Measurements from ENCODE around the gene HEATR9.

Gene HEATR9

DNA sequence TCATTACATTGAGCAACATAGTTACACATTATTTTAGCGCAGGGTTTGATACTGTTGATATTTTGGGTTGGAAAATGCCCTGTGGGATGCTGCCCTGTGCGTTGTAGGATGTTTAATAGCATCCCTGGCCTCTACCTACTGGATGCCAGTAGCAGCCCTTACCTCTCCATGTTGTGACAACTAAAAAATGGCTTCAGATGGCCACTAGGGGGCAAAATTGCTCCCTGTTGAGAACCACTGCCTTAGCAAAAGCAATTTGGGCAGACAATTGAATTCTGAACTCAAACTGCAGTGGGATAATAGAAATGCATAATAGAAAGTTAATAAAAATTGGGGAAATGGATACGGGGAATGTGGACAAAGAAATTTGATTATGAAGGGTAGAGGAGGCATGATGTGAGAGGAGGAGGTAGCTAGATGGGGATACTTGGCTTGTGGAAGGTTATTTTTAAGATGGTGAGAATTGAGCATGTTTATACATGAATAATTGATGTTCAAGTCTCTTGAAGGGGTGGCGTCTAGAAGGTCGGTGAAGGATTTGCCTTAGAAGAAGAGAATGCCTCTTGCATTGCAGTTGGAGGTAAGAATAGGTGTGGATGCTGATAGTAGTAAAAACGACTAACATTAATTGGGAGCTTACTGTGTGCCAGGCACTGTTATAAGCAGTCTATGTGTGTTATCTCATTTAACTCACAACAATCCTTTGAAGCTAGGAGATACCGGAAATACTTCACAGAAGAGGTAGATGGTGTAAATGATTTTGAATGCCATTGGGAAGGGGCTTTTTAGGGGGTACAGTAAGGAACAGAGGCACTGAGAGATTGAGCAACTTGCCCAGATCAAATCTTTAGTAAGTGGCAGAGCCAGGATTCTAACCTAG lies 19.0 kb downstream of the HEATR9 start:
- peaks cover 56% of the 10 kb centered on the region for H3K36me3 ChIP-seq (ENCODE audit: control insufficient read depth, insufficient read depth, low read length)
- H3K4me1 ChIP-seq (ENCODE audit: control insufficient read depth, insufficient read depth, low read length): no peaks in the 10 kb centered on the region
- no peaks in the 10 kb centered on the region for H3K9me3 ChIP-seq (ENCODE audit: control insufficient read depth, insufficient read depth, low read length)
- no peak overlapping the region for H3K4me3 ChIP-seq (ENCODE audit: low read depth, low read length)
- H3K27me3 ChIP-seq (ENCODE audit: control insufficient read depth, insufficient read depth, low read length): no peaks in the 10 kb centered on the region
- no peak overlapping the region for H3K9ac ChIP-seq (ENCODE audit: low read depth, low read length)
- H3K27ac ChIP-seq (ENCODE audit: low read depth, low read length): no peak overlapping the region

DNA sequence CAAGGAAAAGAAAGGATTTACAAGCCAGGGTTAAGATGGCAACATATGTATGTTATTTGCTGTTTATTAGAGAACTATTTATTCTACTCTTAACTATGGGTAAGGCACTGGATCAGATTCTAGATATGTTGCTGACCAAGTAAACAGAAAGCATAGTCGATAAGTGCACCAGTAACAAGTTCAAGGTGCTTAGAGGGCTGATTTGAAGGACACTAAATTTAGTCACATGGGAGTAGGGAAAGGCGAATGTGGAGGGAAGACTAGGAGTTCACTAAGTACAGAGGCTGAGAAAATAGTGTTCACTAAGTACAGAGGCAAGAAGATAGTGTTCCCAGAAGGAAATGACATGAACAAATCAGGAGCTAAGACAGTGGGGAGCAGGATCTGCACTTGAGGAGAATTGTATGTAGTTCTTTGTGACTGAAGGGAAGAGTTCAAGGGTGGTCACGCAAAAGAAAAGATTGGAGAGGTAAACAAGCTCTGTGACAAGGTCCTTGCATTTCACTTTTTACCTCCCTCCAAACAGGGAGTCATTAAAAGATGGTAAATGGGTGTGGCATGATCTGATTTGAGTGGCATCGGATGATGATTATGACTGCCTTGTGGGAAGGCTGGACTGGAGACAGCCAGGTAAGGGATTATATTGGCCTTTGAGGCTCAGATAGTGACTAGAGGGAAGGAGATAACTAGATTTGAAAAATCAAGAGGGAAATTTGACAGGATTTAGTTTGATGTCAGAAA lies 20.9 kb downstream of the HEATR9 start:
- H3K36me3 ChIP-seq (ENCODE audit: control insufficient read depth, insufficient read depth, low read length): peaks cover 71% of the 10 kb centered on the region

DNA sequence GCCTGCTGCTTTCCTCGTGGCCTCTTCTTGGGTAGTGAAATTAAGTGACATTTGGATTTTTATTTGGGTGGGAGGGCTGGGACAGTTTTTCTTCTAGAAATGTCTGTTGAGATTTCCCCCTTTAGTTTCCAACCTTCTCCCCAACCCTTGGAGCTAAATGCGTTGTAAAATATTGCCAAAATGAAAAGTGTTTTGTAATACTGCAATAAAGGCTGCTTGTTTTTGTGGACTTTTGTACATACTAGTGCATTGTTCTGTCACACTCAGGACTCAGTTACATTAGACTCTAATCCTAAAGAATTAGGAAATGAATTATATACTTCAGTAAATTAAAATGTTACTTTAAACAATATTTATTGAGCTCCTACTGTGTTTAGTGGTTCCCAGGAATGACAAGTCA lies 21.7 kb downstream of the HEATR9 start:
- Histone ChIP-seq H3K4me1 (ENCODE audit: control insufficient read depth, insufficient read depth, low read length) (no peaks in the 10 kb centered on the region), H3K27ac (ENCODE audit: low read depth, low read length) (no peak overlapping the region), H3K4me3 (ENCODE audit: low read depth, low read length) (no peak overlapping the region), H3K9ac (ENCODE audit: low read depth, low read length) (no peak overlapping the region), H3K36me3 (ENCODE audit: control insufficient read depth, insufficient read depth, low read length) (peaks cover 74% of the 10 kb centered on the region), H3K27me3 (ENCODE audit: control insufficient read depth, insufficient read depth, low read length) (no peaks in the 10 kb centered on the region), H3K9me3 (ENCODE audit: control insufficient read depth, insufficient read depth, low read length) (no peaks in the 10 kb centered on the region)

More for the DNA sequence above, 20.9 kb downstream of the HEATR9 start:
- Histone ChIP-seq H3K27ac (ENCODE audit: low read depth, low read length) (no peak overlapping the region), H3K27me3 (ENCODE audit: control insufficient read depth, insufficient read depth, low read length) (no peaks in the 10 kb centered on the region), H3K4me1 (ENCODE audit: control insufficient read depth, insufficient read depth, low read length) (no peaks in the 10 kb centered on the region), H3K9ac (ENCODE audit: low read depth, low read length) (no peak overlapping the region), H3K9me3 (ENCODE audit: control insufficient read depth, insufficient read depth, low read length) (no peaks in the 10 kb centered on the region), H3K4me3 (ENCODE audit: low read depth, low read length) (no peak overlapping the region)

DNA sequence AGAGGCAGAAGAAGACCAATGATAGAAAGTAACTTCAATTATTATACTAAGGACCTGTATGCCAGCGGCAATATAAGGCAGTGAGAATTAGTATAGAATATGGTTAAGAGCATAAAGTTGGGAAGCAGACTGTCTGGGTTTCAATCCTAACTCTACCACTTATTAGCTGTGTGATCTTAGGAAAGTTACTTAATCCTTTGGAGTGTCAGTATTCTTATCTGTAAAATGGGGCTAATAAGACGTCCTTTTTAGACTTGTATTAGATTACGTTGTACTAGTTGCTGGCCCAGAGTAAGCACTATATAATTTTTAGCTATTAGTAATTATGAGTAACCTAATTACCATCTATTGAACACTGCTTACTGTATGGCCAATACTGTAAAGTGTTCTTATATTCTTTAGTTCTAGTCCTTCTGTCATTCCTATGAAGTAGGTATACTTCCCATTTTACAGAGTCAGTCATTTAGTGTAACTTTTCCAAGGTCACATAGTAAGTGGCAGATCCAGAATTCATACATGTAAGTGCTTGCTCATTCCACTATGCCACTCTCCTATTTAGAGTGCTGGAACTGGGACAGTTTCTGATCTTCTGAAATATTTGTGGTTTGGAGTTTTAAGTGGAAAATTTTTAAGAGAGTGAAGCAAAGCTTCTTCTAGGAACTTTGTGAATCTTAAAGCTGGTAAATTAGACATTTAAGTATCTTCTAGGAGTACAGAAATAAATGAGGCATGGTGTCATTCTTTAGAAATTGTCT lies 22.5 kb downstream of the HEATR9 start:
- Histone ChIP-seq H3K9me3 (ENCODE audit: control insufficient read depth, insufficient read depth, low read length) (no peaks in the 10 kb centered on the region), H3K27ac (ENCODE audit: low read depth, low read length) (no peak overlapping the region), H3K27me3 (ENCODE audit: control insufficient read depth, insufficient read depth, low read length) (no peaks in the 10 kb centered on the region), H3K9ac (ENCODE audit: low read depth, low read length) (no peak overlapping the region), H3K36me3 (ENCODE audit: control insufficient read depth, insufficient read depth, low read length) (peaks cover 82% of the 10 kb centered on the region), H3K4me1 (ENCODE audit: control insufficient read depth, insufficient read depth, low read length) (no peaks in the 10 kb centered on the region), H3K4me3 (ENCODE audit: low read depth, low read length) (no peak overlapping the region)

DNA sequence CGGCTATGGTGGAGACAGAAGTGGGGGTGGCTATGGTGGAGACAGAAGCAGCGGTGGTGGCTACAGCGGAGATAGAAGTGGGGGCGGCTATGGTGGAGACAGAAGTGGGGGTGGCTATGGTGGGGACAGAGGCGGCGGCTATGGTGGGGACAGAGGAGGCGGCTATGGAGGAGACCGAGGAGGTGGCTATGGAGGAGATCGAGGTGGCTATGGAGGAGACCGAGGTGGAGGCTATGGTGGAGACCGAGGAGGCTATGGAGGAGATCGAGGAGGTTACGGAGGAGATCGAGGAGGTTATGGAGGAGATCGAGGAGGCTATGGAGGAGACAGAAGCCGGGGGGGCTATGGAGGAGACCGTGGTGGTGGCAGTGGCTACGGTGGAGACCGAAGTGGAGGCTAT lies 24.1 kb downstream of the HEATR9 start:
- no peak overlapping the region for H3K4me3 ChIP-seq (ENCODE audit: low read depth, low read length)
- no peak overlapping the region for H3K9ac ChIP-seq (ENCODE audit: low read depth, low read length)
- H3K9me3 ChIP-seq (ENCODE audit: control insufficient read depth, insufficient read depth, low read length): no peaks in the 10 kb centered on the region
- peaks cover 91% of the 10 kb centered on the region for H3K36me3 ChIP-seq (ENCODE audit: control insufficient read depth, insufficient read depth, low read length)
- no peaks in the 10 kb centered on the region for H3K4me1 ChIP-seq (ENCODE audit: control insufficient read depth, insufficient read depth, low read length)
- no peak overlapping the region for H3K27ac ChIP-seq (ENCODE audit: low read depth, low read length)
- H3K27me3 ChIP-seq (ENCODE audit: control insufficient read depth, insufficient read depth, low read length): no peaks in the 10 kb centered on the region

DNA sequence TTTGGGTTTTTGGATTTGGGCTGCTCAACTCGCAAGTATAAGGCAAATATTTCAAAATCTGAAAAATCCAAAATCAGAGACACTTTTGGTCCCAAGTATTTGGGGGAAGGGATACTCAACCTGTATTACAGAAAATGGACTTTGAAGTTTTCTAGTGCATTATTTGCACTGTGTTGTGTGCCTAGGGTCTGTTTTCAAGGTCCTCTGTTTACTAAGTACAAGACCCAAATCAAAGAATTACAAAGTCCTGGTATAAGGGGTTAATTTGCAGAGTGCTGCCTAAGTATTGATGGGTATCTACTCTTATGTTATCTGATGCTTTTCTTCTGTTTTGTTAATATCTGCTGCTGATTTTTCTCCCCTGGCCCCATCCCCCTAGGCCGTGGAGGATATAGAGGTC lies 25.0 kb downstream of the HEATR9 start:
- H3K36me3 ChIP-seq (ENCODE audit: control insufficient read depth, insufficient read depth, low read length): peaks cover 98% of the 10 kb centered on the region
- H3K9ac ChIP-seq (ENCODE audit: low read depth, low read length): no peak overlapping the region
- no peaks in the 10 kb centered on the region for H3K27me3 ChIP-seq (ENCODE audit: control insufficient read depth, insufficient read depth, low read length)
- H3K4me3 ChIP-seq (ENCODE audit: low read depth, low read length): no peak overlapping the region
- H3K27ac ChIP-seq (ENCODE audit: low read depth, low read length): no peak overlapping the region
- no peaks in the 10 kb centered on the region for H3K9me3 ChIP-seq (ENCODE audit: control insufficient read depth, insufficient read depth, low read length)
- H3K4me1 ChIP-seq (ENCODE audit: control insufficient read depth, insufficient read depth, low read length): no peaks in the 10 kb centered on the region

DNA sequence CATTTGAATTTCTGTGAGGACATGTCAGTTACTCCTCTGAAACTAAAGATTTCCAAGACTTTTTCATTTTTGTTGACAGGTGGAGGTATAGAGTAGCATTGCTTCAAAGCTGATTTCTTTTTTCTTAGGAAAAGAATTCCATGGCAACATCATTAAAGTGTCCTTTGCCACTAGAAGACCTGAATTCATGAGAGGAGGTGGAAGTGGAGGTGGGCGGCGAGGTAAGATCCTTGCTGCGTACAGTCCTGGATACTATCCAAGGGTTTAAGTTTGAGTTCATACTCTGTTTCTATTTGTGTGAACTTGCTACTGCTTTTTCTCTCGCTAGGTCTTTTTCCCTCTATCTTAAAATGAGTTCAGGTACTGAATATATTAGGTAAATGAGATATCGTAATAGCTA lies 26.5 kb downstream of the HEATR9 start:
- Histone ChIP-seq H3K9ac (ENCODE audit: low read depth, low read length) (no peak overlapping the region), H3K9me3 (ENCODE audit: control insufficient read depth, insufficient read depth, low read length) (no peaks in the 10 kb centered on the region), H3K36me3 (ENCODE audit: control insufficient read depth, insufficient read depth, low read length) (peaks cover 98% of the 10 kb centered on the region), H3K4me1 (ENCODE audit: control insufficient read depth, insufficient read depth, low read length) (no peaks in the 10 kb centered on the region), H3K27me3 (ENCODE audit: control insufficient read depth, insufficient read depth, low read length) (no peaks in the 10 kb centered on the region), H3K4me3 (ENCODE audit: low read depth, low read length) (no peak overlapping the region), H3K27ac (ENCODE audit: low read depth, low read length) (no peak overlapping the region)

DNA sequence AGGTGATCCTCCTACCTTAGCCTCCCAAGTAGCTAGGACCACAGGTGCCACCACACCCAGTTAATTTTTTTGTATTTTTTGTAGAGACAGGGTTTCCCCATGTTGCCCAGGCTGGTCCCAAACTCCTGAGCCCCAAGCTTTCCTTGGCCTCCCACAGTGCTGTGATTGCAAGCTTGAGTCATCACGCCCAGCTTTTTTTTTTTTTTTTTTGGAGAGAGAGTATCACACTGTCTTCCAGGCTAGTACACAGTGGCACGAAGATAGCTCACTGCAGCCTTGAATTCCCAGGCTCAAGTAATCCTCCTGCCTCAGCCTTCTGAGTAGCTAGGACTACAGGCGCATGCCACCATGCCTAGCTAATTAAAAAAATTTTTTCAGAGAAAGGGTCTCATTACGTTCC lies 27.2 kb downstream of the HEATR9 start:
- H3K4me3 ChIP-seq (ENCODE audit: low read depth, low read length): no peak overlapping the region
- H3K4me1 ChIP-seq (ENCODE audit: control insufficient read depth, insufficient read depth, low read length): no peaks in the 10 kb centered on the region
- no peak overlapping the region for H3K27ac ChIP-seq (ENCODE audit: low read depth, low read length)
- no peak overlapping the region for H3K9ac ChIP-seq (ENCODE audit: low read depth, low read length)
- H3K36me3 ChIP-seq (ENCODE audit: control insufficient read depth, insufficient read depth, low read length): peaks cover 98% of the 10 kb centered on the region
- H3K27me3 ChIP-seq (ENCODE audit: control insufficient read depth, insufficient read depth, low read length): no peaks in the 10 kb centered on the region
- no peaks in the 10 kb centered on the region for H3K9me3 ChIP-seq (ENCODE audit: control insufficient read depth, insufficient read depth, low read length)

DNA sequence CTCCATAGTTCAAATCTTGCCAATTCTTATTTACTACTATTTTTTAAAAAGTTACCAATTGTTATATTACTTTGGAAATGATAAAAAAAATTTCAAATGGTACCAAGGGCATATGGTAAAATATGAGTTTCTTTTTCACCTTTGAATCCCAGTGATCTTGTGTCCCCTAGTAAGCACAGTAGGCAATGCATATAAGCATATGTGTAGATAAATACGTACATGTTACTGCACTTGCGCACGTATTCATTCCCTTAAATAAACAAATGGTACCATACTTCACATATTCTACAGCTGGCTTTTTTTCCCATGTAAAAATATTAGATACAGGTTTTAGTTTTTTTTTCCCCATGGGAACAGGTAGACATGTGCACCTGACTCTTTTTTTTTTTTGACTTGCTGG lies 27.6 kb downstream of the HEATR9 start:
- Histone ChIP-seq H3K9me3 (ENCODE audit: control insufficient read depth, insufficient read depth, low read length) (no peaks in the 10 kb centered on the region), H3K27me3 (ENCODE audit: control insufficient read depth, insufficient read depth, low read length) (no peaks in the 10 kb centered on the region), H3K36me3 (ENCODE audit: control insufficient read depth, insufficient read depth, low read length) (peaks cover 98% of the 10 kb centered on the region), H3K4me3 (ENCODE audit: low read depth, low read length) (no peak overlapping the region), H3K9ac (ENCODE audit: low read depth, low read length) (no peak overlapping the region), H3K4me1 (ENCODE audit: control insufficient read depth, insufficient read depth, low read length) (no peaks in the 10 kb centered on the region), H3K27ac (ENCODE audit: low read depth, low read length) (no peak overlapping the region)

DNA sequence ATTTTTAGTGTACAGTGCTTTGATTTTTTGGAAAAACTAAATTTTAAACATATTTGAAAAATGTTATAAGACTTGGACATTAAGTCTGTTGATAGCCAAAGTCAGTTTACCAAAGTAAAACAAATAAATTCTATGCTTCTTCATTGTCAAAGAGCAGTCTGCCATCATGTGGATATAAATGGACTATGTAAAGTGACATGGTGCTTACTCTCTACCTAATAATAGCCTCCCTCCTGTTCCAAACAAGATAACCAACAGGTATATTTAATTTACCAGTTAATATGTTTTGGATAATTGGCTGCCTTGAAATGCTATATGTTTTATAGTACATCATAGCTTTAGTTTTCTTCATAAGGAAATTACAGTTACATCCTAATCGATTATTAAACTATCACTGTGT lies 43.5 kb downstream of the HEATR9 start:
- Histone ChIP-seq H3K36me3 (ENCODE audit: control insufficient read depth, insufficient read depth, low read length) (peaks cover 92% of the 10 kb centered on the region), H3K4me3 (ENCODE audit: low read depth, low read length) (no peak overlapping the region), H3K27me3 (ENCODE audit: control insufficient read depth, insufficient read depth, low read length) (no peaks in the 10 kb centered on the region), H3K27ac (ENCODE audit: low read depth, low read length) (no peak overlapping the region), H3K9ac (ENCODE audit: low read depth, low read length) (no peak overlapping the region), H3K4me1 (ENCODE audit: control insufficient read depth, insufficient read depth, low read length) (no peaks in the 10 kb centered on the region), H3K9me3 (ENCODE audit: control insufficient read depth, insufficient read depth, low read length) (no peaks in the 10 kb centered on the region)

DNA sequence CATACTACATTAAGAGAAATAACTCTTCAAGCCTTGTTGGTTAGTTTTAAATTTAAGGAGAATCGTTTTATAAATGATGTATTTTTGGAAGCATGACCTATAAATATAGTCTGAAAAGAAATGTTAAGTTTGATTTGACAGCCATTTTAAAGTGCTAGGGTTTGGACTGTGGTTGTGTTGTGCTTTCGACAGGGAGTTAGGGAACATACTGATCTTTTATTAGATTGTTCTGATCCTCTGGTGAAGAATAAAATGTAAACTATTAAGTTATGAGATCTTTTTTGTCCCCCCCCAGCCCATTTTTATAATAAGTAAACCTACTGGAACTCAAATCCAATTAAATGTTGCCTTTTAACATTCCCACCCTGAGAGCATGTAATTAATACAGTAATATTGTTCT lies 47.4 kb downstream of the HEATR9 start:
- H3K36me3 ChIP-seq (ENCODE audit: control insufficient read depth, insufficient read depth, low read length): peaks cover 97% of the 10 kb centered on the region
- no peak overlapping the region for H3K4me3 ChIP-seq (ENCODE audit: low read depth, low read length)
- H3K27ac ChIP-seq (ENCODE audit: low read depth, low read length): no peak overlapping the region
- H3K9me3 ChIP-seq (ENCODE audit: control insufficient read depth, insufficient read depth, low read length): no peaks in the 10 kb centered on the region
- no peaks in the 10 kb centered on the region for H3K4me1 ChIP-seq (ENCODE audit: control insufficient read depth, insufficient read depth, low read length)
- no peak overlapping the region for H3K9ac ChIP-seq (ENCODE audit: low read depth, low read length)
- no peaks in the 10 kb centered on the region for H3K27me3 ChIP-seq (ENCODE audit: control insufficient read depth, insufficient read depth, low read length)

All from HUES48 (cell line).